Omental fat pad (tissue), 4 donors: ENCODE data around the gene MRPS26. TPM values are rescaled to one million over a fixed set of nuclear protein-coding genes. Genes with fewer than 3 reads are reported as not detected.
A peak's percentile ranks its signal among the peaks of the same experiment; 100 is the strongest.

ENCODE experiments used
- ATAC-seq: fragments of 150-250 bp; one replicate; pipeline ENCODE4 v1.9.1; 2016; ENCODE audit warnings: mild to moderate bottlenecking, moderate library complexity; ENCODE audit not compliant: low FRiP score
- DNase-seq: peaks from one replicate; pipeline ENCODE4 v3.0.0-alpha.2; 2019; ENCODE audit warnings: low spot score
- total RNA-seq, 4 donors: library from RNA; depleted of rRNA; stranded (reverse); fragments of >200 nt; gene quantifications; one replicate each; pipeline ENCODE4 v1.1.0, GENCODE V29; 2016
- TF ChIP-seq, protein P1 (sequence below), 3 donors: fragments of 450-650 bp; IDR thresholded peaks; one replicate each; pipeline ENCODE4 v1.5.1; 2016 to 2017; ENCODE audit warnings: antibody characterized with exemption in 3 of 3, mild to moderate bottlenecking in 3 of 3, moderate library complexity in 2 of 3

MRPS26 gene
- total RNA-seq, 4 donors from 2014 or later: 35.5 to 43.2 (median 37.7) TPM

DNA sequence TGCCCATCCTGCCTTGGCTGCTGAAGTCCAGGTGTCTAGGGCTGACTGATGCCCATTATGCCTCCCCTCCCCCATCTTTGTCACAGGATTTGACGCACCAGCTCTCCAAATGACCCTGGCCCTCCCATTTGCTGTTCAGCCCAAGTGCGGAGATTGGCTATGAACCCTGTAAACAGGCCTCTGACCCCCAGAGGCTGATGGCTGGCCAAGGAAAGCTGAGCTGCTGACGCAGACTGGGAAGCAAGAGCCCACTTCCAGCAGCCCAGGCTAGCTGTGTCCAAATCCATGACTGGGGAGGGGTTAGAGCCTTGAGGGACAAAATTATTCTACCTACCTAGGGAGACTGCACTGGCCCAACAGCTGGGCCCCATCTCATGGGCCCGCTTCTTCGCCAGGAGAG lies 3.2 kb upstream of the MRPS26 start:
- TF ChIP-seq, protein P1, sequence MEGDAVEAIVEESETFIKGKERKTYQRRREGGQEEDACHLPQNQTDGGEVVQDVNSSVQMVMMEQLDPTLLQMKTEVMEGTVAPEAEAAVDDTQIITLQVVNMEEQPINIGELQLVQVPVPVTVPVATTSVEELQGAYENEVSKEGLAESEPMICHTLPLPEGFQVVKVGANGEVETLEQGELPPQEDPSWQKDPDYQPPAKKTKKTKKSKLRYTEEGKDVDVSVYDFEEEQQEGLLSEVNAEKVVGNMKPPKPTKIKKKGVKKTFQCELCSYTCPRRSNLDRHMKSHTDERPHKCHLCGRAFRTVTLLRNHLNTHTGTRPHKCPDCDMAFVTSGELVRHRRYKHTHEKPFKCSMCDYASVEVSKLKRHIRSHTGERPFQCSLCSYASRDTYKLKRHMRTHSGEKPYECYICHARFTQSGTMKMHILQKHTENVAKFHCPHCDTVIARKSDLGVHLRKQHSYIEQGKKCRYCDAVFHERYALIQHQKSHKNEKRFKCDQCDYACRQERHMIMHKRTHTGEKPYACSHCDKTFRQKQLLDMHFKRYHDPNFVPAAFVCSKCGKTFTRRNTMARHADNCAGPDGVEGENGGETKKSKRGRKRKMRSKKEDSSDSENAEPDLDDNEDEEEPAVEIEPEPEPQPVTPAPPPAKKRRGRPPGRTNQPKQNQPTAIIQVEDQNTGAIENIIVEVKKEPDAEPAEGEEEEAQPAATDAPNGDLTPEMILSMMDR (IDR thresholded peaks at IDR 0.05): no peak
- DNase-seq (no peak), ATAC-seq (no peak)

DNA sequence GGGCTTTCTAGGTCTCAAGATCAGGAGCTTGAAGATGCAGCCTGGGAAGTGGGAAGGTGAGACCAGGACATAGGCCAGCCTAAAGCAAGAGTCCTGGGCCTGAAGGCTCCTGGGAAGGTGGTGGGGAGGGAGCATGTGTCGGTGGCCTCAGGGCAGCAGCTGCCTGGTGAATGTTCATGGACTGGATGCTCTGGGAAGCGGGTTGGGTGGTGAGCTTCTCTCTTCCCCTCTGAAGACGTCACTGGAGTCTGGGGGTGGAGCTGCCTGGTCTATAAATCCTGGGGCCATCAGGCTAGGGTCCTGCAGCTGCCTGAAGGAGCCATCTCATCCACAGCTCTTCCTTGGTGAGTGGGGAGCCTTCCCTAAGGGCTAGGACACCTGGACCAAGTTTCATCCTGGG lies 2.5 kb upstream of the MRPS26 start, which contains the start of gene GNRH2:
TSS of gene GNRH2 (plus strand) at position 301 of the 400 bp plus-strand sequence. CDS start 793 bp downstream, outside the sequence.
- TF ChIP-seq, protein P1 (IDR thresholded peaks at IDR 0.05): no peak
- no peak for ATAC-seq
- DNase-seq: no peak

DNA sequence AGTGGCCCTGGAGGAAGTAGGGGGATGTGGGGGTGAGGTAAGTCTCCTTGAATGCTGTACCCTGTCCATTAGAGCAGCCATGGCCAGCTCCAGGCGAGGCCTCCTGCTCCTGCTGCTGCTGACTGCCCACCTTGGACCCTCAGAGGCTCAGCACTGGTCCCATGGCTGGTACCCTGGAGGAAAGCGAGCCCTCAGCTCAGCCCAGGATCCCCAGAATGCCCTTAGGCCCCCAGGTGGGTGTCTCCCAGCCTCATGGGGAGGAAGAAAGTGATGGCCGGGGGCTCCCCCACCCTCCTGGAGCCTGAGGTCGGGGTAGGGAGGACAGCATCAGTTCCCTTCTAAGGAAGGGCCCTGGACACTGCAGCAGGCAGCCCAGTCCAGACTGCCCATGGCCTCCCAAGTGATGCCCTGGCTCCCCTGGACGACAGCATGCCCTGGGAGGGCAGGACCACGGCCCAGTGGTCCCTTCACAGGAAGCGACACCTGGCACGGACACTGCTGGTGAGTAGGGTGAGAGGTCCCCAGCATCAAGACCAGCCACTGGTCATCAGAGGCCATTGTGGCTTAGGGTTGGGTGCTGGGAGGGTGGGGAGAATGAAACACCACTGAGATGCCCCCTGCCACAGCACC lies 1.4 kb upstream of the MRPS26 start:
- ATAC-seq: no peak
- TF ChIP-seq, protein P1 (IDR thresholded peaks at IDR 0.05): no peak
- no peak for DNase-seq

DNA sequence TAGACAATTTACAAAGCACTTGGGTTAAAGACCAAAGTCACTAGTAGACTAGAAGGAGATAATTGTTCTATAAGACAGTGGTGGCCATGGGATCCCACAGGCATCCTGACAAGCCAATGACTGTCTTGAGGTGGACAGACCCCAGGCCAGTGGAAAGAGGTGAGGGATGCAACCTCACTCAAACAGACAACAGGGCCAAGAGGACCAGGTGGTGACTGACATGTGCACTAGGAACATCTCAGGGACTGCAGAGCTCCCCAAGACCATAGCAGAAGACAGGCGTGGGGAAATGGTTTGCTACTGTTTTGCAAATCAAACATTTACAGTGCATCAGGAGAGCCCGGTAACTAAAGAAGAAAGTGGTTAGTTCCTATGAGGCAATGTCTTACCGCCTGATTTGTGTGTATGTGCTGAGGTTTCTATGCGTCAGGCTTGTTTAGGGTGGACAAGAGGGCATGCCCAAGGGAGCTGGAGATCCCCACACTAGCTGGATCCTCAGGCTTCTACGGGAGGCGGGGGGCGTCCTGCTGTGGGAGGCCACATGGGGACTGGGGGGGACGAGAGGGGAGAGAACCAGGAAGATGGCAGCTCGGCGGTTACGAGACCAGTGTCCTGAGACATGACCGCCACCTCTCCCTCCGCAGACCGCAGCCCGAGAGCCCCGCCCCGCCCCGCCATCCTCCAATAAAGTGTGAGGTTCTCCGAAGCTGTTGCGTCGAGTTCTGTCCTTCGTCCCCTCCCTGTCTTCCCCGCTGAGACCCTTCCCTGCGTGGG lies 623 bp upstream of the MRPS26 start:
- peak; percentile 55 for DNase-seq

DNA sequence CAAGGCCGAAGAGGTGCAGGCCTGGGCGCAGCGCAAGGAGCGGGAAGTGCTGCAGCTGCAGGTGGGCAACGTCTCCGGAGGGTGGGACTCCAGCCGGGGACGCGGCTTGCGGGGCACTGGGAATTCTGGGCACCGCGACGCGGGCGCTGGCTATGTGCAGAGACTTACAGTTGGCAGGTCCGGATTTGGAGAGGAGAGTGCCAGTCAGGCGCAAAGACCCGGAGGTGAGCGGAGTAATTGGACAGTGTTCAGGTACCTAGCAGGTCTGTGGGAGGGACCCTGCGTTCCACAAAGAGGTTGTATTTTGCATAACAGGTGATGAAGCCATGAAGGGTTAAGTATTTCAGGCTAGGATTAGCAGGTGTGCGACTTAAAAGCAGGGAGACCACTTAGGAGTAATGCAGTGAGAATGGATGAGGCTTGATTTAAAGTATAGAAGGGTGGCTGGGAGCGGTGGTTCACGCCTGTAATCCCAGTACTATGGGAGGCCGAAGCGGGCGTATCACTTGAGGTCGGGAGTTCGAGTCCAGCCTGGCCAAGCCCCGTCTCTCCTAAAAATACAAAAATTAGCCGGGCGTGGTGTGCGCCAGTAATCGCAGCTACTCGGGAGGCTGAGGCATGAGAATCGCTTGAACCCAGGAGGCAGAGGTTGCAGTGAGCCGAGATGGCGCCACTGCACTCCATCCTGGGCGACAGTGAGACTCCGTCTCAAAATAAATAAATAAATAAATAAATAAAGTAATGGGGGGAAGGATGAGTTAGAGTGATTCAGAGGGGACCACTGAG lies 1.0 kb downstream of the MRPS26 start:
- TF ChIP-seq, protein P1 (IDR thresholded peaks at IDR 0.05): no peak
- ATAC-seq: no peak
- DNase-seq: no peak

More for the DNA sequence above, 623 bp upstream of the MRPS26 start:
- TF ChIP-seq, protein P1 (IDR thresholded peaks at IDR 0.05): no peak
- peak; percentile 70 for ATAC-seq

DNA sequence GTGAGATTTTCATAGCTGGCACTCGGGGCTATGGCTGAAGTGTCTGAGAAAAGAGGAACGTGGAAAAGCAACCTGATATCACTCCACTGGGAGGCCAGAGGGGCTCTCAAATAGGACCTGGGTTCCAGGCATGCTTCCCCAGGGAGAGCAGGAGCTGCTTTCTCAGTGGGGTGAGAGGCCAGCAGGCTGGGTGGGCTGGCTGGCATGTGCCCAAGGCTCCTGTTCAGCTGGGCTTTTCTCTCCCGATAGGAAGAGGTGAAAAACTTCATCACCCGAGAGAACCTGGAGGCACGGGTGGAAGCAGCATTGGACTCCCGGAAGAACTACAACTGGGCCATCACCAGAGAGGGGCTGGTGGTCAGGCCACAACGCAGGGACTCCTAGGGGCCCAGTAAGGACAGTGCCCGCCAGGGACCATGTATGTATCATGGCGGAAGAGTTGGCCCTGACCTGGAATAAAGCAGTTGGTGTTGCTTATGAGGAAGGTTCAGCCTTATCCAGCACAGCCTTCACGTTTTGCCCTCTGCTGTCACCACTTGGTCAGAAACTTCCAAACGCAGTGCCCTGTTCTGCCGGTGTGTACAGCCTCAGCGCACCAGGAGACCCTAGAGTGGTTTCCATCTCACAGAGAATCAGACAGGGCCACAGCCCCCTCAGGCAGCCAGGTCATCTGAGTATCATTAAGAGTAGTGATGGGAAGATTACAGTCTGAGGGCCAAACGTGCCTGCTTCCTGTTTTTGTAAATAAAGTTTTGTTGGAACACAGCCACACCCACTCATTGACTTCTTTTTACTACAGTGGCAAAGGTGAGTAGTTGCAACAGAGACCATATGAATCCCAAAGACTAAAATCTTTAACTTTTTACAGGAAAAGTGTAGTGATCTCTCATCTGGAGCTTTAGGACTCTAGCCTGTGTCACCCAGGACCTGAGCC lies 1.9 kb downstream of the MRPS26 start:
- no peak for DNase-seq
- ATAC-seq: no peak
- TF ChIP-seq, protein P1 (IDR thresholded peaks at IDR 0.05): no peak
